HG03354 (cell line): Measurements from ENCODE around the gene PRKAR1B.

Experiments
- ATAC-seq: cut with Tn5 transposase; IDR thresholded peaks from one replicate; pipeline ENCODE4 v1.9.1; 2021; ENCODE audit warnings: mild to moderate bottlenecking; ENCODE audit not compliant: unreplicated experiment, poor library complexity, severe bottlenecking

The PRKAR1B gene

DNA sequence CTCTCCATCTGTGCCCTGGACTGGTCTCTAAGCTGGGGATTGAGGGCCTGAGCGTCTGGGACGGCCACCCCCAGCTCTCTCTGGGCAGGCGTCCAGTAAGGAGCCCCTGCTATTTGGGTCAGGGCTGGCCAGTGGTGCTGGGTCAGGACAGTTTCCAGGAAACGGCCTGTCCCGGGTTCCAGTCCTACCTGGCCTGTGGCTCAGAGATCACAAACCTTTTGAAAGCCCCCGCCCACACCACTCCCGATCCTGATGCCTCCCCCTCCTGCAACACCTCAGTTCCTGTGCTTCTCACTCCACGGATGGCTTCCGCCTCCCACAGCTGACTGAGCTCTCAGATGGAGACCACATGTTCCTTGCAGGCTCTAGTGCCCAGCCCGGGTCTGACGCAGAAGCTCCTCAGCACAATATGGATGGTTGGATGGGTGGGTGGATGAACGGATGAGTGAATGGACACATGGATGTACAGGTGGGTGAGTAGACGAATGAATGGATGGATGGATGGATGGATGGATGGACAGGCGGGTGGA lies 115.7 kb downstream of the PRKAR1B start:
- ATAC-seq = no peak

DNA sequence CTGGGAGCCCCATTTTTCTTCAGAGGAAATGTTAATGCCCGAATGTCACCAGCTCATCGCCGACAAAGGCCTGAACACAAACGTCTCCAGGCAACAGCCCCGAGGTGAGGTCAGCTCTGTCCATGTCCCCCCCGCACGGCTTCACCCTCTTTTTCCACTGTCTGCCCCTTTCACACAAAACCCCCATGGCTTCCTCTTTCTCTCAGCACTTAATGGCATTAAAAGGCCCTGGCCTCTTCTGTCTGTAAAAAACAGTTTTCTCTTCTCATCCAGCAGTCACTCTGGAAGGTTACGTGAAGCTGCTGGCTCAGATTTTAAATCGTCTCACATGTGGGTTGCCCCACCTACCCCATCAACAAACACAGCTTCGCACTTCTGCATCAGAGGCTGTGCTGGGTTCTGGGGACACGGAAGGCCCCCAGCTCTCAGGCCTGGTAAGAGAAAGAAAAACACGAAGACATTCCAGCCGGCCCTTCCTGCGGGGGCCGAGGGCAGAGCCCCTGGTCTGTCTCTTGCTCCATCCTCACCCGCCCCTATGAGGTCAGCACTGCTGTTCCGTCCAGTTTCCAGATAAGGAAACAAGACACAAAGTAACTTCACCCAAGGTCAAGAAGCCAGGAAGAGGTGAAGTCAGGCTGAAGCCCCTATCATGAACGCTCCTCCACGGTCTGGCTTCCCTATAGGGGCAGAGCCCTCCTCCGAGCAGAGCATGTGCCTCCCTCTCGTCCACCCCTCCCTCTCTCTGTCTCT lies 116.4 kb downstream of the PRKAR1B start:
- ATAC-seq = no peak

DNA sequence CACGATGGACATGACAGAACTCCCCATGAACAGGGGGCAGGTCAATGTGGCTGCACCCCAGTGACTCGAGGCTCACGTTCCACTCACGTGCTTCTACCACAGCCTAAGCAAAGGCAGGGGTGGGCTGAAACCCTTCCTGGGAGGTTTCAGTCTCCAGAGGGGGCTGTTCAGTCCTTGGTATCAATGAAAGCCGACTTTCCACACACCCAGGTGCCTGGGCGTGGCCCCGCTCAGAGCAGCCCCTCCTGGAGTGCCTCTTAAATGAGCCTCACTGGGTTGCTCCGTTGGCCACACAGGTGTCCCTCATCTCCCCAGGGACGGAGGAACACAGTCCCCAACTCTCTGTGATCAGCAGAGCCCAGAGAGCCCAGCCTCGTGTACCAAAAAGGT lies 116.9 kb downstream of the PRKAR1B start:
- no peak for ATAC-seq

DNA sequence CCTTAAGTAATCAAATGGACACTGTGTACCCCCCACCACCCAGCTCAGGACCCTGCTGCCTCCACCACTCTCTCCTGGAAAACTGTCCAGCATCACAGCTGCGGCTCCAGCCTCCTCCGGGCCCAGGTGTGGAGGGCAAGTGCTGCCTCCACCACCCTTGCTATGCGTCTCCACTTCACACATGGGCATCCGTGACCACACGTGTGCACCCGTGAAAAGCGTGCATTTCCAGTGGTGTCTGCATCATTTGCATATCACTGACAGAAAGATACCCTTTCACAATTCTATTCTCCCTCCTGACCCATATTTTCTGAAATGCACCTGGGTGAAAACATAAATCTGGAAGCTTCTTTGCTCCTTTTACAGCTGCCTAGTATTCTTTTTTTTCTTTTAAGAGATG lies 117.7 kb downstream of the PRKAR1B start:
- ATAC-seq = no peak

DNA sequence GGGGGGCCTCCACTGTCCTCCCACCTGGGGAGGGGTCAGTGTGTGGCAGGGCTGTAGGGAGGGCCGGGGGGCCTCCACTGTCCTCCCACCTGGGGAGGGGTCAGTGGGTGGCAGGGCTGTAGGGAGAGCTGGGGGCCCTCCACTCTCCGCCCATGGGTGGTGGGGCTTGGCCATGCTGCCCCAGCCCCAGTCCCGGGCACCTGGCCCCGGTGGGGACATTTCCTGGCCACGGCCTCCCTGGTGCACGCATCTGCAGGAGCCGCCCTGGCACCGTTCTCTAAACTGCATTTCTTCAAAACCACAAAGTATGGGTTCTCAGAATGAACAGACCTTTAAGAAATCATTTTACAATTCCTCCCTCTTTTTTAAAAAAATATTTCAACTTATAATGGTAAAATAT lies 118.1 kb downstream of the PRKAR1B start:
- ATAC-seq = no peak

DNA sequence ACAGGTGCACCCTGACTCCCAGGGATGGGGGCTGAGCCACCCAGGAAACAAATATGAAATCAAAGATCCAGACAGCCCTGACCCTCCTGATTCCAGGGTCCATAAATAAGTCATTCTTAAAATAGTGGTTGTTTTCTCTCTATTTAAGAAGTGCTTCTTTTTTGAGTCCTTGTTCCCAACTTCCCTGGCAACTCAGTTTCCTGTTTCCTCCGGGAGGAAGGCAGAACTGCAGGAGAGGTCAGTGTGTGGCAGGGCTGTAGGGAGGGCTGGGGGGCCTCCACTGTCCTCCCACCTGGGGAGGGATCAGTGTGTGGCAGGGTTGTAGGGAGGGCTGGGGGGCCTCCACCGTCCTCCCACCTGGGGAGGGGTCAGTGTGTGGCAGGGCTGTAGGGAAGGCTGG lies 118.7 kb downstream of the PRKAR1B start:
- ATAC-seq = no peak

DNA sequence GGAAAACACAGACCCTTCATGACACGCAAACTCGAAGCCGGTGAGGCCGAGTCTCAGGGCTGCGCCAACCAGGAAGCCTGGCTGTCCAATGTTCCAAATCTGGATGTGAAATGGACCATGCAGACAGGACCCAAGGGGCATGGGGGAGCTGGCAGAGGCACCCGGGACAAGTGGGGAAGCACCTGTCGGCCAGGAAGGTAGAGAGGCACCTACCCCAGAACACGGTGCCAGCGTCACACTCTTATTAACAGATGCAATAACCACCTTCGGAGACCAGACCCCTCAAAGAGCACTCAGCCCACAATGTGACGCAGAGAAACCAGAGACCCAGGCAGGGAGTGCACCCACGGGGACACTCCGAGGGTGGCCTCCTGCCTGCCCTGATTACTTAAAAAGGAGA lies 119.1 kb downstream of the PRKAR1B start:
- ATAC-seq = no peak

DNA sequence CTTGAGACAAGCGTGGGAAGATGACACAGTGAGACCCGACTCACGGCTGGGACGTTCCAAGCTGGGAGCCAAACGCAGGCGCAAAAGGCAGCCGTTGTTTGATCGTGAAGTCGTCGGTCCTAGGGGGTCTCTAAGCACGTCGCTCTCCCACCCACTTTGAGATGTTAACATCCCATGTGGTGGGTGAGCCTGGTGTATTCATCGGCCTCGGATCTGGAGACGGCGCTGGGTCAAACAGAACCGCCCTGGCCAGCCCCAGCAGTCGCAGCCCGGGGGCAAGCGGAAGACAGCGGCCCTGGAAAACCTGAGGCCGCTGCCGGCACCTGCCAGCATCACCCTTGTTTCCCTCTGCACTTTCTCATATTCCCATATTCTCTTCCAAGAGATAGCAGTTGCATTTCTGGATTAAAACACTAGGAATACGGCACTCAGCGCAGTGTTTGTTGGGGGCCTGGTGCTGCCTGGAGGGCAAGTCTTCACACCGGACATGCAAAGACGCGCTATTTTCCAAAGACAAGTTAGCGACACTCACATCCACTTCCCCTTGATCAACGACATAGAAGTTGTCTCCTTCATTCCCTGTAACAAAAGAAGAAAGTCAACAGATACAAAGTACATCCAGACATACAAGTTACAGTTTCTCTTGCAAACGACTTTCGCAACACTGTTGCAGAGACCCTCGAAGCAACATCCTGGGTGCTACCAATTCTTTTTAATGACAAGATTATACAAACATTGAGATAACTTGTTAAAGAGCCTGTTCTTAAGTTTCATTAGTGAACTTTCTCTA lies 121.2 kb downstream of the PRKAR1B start:
- no peak for ATAC-seq

DNA sequence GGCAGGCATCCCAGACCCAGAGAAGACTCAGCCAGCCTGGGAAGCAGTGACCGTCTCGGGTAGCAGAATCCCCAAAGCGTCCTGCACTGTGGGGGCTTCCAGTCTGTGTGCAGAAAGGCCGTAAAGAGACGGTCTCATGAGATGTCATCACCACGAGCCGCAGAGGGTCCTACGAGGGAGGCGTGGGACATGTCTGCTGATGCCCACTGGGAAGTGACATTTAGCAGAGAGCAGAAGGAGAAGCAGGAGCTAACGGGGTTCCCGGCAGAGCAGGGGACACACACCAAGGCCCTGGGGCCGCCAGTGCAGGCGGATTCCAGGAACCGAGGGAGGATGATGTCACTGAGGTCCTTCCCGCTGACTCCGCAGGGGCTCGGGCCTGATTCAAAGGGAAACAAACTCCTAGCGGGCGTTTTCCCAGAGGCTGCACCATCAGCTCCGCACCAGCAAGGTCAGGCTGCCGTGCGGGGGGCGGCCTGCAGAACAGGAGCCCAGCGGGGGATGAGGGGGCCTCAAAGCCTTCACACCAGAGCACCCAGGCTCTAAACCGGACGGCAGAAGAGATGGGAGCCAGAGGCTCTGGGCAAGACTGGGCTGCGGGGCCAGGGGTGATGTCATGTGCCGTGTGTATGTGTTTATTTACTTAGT lies 122.1 kb downstream of the PRKAR1B start:
- ATAC-seq = no peak

DNA sequence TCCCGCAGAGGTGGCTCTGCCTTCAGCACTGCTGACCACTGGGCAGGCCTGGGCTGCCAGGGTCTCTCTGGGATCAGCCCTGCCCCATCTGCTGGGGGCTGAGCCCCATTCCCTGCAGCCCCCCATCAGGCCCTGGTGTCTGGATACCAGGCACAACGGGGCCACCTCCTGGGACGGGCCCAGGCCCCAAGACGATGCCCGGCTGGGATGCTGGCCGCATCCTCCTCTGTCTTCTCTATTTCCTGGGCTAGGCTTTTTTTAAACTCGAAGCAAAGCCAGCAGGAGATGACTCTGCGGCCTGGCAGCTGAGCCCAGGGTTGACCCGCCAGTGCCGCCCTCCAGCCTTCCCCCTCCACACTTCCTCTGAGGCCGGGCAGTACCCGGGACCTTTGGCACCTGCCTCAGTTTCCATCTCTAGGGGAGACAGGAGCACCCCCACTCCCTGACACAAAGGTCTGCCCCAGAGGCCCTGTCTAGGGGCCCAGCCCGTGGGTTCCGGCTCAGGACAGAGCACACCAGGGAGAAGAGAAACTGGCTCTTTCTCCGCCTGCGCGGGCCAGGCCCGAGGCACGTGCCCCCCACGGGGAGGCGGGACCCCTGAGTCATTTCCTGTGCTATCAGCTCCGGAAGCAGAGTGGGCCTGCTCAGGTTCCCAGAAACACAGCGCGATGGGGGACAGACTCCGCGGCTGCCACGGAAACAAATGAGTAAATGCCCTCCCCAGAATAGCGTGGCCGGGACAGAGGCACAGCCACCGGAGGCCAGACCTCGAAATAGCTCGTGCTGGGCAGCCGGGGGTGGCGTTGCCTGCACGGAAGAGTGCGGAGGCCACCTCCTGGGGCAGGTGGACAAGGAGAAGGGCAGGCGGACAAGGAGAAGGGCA lies 122.8 kb downstream of the PRKAR1B start:
- ATAC-seq = peak; percentile 77

DNA sequence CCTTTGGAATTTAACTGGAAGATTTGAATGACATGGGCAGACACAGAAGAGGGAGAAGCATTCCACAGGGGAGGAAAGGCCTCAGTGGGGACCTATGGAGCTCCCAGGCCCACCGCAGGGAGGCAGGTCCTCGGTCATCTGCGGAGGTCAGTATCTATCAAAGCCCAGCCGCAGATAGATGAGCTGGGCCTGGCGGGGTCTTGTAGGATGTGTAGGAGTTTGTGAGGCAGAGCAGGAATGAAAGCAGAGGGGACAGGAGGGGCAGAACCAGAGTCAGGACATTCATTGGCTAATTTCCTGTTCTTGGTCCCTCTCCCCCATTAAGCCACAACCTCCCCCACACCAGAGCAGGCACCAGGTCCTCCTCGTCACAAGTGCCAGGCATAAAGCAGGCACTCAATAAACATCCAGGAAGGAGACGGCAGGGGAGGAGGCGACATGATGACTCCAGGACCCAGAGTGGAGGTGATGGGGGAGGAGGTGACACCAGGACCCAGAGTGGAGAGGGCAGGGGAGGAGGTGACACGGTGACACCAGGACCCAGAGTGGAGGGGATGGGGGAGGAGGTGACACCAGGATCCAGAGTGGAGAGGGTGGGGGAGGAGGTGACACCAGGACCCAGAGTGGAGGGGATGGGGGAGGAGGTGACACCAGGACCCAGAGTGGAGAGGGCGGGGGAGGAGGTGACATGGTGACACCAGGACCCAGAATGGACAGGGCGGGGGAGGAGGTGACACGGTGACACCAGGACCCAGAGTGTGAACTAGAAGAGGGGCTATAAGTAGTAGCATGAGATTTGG lies 123.7 kb downstream of the PRKAR1B start:
- no peak for ATAC-seq

DNA sequence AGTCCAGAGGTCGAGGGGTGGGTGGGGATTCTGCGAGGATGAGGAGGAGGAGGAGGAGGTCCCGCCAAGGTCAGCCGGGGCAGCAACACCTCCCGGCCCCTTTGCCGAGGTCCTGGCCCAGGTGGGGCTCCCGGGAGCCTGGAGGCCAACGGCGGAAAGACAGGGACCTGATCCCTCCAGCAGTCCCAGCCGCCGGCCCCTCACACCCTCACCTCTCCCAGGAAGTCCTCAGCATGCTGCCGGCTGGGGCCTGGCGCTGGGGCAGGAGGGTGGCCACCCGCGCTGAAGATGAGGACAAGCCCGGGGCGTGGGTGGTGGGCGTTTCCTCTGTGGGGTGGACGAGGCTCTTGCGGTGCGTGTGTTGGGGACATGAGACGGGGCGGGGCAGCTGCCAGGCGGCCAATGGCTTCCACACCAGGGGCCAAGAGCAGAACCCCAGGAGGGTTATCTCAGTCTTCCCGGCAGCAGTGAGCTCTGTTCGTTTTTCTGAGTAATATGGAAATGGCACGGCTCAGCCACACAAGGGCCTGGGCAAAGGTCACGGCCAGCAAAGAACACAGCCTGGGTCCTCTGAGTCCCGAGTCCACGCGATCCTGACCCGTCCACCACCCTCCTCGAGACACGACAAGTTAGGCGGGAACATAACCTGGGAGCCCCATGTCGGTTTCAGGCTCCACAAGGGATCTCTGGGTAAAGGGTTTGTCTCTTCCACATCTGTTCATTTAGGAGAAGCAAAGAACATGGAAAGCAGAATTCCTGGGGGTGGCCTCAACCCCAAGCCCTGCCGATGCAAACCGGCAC lies 124.5 kb downstream of the PRKAR1B start:
- no peak for ATAC-seq

DNA sequence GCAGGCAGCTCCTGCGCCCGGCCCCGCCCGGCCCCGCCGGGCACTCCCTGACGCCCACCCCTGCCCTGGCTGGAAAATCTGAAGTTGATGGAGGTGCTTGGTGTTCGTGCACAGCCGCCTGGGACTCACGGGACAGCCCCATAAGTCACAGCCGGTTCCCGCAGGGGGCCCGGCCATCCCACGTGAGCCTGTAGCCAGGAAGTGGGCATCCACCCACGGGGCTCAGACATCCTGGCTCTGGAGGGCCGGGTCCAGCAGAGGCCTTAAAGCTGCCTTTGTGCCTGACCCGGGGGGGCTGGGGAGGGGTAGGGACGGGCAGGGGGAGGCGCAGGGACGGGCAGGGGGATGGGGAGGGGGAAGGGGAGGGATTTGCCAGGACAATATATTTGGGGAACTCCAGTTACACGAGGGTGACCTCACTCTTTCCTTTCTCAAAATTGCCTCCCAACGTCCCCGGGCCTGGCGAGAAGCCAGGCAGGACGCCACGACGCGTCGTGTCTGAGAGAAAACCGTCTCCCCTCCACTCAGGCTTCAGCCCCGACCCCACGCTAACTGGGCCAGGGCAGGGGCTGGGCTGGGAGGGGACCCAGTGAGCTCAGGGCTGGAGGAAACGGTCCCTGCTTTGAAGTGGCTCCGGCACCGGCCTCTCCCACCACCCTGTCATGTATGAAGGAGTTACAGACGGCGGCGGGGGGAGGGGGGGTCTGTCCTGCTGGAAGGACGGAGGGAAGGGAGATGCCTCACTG lies 125.3 kb downstream of the PRKAR1B start:
- ATAC-seq = peak; percentile 45

DNA sequence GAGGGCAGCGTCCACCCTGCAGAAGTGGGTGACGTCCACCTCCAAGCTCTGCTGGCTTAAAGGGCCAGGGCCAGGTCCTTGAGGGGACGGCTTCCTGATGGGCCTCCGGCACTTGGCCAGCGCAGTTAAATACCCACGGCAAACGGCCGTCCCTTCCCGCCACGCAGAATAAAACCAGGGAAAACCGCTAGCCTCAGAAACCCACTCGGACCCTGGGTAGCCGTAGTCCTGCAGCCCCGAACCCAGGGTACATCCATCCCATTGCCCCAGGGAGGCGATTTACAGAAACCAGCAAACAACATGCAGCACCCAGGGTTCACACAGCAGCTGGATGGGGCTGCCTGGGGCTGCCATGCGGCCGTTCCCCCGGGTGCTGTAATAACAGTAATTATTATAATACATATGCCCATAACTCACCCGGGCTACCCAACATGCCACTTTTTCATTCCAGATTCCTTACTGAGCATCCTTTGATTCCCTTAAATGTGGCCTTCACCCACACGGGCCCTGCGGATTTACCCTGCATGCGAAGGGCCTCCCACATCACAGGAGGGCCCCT lies 126.0 kb downstream of the PRKAR1B start:
- ATAC-seq = peak; percentile 1

DNA sequence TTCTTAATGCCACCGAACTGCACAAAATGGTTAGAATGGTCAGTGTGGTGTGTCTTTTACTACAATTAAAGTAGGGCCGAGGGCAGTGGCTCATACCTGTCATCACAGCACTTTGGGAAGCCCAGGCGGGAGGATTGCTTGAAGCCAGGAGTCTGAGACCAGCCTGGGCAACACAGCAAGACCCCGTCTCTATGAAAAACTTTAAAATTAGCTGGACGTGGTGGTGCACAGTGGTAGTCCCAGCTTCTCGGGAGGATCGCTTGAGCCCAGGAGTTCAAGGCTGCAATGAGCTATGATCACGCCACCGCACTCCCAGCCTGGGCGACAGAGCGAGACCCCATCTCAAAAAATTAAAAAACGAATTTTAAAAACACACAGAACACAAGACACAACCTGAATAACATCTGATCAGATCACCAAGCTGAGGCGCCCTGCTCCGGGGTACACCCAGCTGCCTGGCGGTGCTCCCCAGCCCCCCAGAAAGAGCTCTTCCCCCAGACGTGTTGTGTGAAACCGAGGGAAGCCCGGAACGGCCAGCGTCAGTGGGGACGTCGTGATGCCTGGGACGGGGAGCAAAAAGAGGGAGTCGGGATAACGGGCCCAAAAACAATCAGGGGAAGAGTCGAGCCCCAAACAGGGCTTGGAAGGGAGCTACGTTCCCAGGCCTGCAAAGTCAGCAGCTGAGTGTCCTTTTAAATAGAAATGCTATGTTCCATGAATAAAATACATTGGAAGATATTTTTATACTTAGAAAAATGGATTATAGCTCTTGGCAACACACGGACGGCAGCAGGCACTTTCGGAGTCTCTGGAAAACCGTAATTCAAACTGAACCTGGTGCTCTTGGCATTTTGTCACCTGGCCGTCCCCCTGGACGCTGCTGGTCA lies 126.7 kb downstream of the PRKAR1B start:
- ATAC-seq = no peak

DNA sequence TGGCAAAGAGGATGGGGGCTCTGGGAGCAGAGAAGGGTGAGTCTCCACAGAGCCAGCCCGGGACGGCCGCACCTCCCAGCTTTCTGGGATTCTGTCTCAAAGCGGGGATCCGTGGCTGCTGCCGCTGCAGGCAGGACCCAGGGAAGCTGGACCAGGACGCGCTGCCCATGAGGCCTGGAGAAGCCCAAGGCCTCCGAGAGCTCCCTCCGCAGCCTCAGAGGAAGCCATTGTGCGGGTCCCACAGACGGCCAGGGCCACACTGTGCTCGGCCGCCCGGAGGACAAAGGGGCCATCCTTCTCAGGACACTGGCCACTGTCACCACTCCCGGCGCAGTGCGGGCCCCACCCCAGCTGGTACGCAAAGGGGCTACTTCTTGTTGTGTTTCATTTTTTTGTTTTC lies 128.2 kb downstream of the PRKAR1B start:
- ATAC-seq = no peak
